ENCODE data around the gene JCAD. TPM values are rescaled to one million over a fixed set of nuclear protein-coding genes. Genes with fewer than 3 reads are reported as not detected.
"Not testable (repeated sequence)": the region's sequence is repeated elsewhere in the genome, so short reads cannot be mapped to it uniquely, and the experiment has no call there.

The JCAD gene
- total RNA-seq, 2 experiments from 2014 or later = not detected

DNA sequence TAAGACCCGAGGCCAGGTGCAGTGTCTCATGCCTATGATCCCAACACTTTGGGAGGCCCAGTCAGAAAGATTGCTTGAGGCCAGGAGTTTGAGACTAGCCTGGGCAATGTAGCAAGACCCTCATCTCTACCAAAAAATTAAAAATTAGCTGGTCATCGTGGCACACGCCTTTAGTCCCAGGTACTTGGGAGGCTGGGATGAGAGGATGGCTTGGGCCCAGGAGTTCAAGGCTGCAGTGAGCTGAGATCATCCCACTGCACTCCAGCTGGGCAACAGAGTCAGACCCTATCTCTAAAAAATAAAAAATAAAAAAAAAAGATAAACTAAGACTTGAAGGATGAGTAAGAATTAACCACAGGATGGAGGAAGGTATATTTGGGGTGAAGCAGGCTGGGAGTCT lies 77.9 kb downstream of the JCAD start:
- H3K4me1 Mint-ChIP-seq (ENCODE audit: low read depth) = no peaks in the 10 kb centered on the region
- TF ChIP-seq, protein P1, sequence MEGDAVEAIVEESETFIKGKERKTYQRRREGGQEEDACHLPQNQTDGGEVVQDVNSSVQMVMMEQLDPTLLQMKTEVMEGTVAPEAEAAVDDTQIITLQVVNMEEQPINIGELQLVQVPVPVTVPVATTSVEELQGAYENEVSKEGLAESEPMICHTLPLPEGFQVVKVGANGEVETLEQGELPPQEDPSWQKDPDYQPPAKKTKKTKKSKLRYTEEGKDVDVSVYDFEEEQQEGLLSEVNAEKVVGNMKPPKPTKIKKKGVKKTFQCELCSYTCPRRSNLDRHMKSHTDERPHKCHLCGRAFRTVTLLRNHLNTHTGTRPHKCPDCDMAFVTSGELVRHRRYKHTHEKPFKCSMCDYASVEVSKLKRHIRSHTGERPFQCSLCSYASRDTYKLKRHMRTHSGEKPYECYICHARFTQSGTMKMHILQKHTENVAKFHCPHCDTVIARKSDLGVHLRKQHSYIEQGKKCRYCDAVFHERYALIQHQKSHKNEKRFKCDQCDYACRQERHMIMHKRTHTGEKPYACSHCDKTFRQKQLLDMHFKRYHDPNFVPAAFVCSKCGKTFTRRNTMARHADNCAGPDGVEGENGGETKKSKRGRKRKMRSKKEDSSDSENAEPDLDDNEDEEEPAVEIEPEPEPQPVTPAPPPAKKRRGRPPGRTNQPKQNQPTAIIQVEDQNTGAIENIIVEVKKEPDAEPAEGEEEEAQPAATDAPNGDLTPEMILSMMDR (IDR thresholded peaks at IDR 0.05) = no peak
- H3K36me3 Mint-ChIP-seq (ENCODE audit: low read depth) = peaks cover 3% of the 10 kb centered on the region
- no peak overlapping the region for H3K27ac Mint-ChIP-seq
- H3K27me3 Mint-ChIP-seq = peaks cover 10% of the 10 kb centered on the region
- POLR2A ChIA-PET = no interaction called here
- DNase-seq = no peak
- no peak for ATAC-seq
- CTCF ChIA-PET = no interaction called here
- no peak overlapping the region for H3K4me3 Mint-ChIP-seq
- intact Hi-C loops (cut with micrococcal nuclease) = no loop called here
- peaks cover 13% of the 10 kb centered on the region for H3K9me3 Mint-ChIP-seq

DNA sequence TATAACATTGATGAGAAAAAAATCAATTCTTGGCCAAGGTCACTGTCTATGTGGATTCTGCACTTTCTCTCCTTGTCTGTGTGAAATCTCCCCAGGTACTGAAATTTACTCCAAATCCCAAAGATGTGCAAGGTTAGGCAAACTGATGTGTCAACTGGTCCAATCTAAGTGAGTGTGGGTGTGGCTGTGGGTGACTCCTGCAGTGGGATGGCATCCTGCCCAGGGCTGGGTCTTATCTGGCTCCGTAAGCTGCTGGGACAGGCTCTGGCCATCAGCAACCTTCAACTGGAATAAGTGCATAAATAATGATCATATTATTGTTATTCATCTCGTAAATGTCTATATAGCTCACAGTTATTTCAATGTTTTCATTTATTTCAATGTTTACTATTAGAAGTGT lies 79.3 kb downstream of the JCAD start:
- Mint-ChIP-seq H3K27ac (no peak overlapping the region), H3K4me3 (no peak overlapping the region), H3K9me3 (peaks cover 13% of the 10 kb centered on the region), H3K27me3 (peaks cover 5% of the 10 kb centered on the region), H3K36me3 (ENCODE audit: low read depth) (peaks cover 3% of the 10 kb centered on the region), H3K4me1 (ENCODE audit: low read depth) (no peaks in the 10 kb centered on the region)
- intact Hi-C loops (cut with micrococcal nuclease) = no loop called here
- CTCF ChIA-PET = no interaction called here
- TF ChIP-seq, protein P1 (IDR thresholded peaks at IDR 0.05) = no peak
- DNase-seq (no peak), ATAC-seq (no peak)
- POLR2A ChIA-PET = no interaction called here

DNA sequence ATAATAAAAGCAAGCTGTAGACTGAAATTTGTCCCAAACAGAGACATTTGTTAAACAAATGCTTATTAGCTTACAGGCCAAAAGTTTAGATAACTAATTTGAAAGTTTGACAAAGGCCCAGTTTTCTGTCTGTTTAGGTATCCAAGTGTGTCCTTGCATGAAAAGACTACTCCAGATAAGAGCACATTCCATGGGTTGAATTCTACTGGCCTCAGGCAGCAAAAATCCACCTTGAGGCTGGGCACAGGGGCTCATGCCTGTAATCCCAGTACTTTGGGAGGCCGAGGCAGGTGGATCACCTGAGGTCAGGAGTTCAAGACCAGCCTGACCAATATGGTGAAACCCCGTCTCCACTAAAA lies 80.0 kb downstream of the JCAD start:
- ATAC-seq; H3K36me3 Mint-ChIP-seq (ENCODE audit: low read depth); H3K4me3 Mint-ChIP-seq; intact Hi-C loops (cut with micrococcal nuclease); CTCF ChIA-PET; H3K27ac Mint-ChIP-seq; POLR2A ChIA-PET; H3K4me1 Mint-ChIP-seq (ENCODE audit: low read depth); DNase-seq; H3K27me3 Mint-ChIP-seq: not testable (repeated sequence)
- H3K9me3 Mint-ChIP-seq = peaks cover 13% of the 10 kb centered on the region

DNA sequence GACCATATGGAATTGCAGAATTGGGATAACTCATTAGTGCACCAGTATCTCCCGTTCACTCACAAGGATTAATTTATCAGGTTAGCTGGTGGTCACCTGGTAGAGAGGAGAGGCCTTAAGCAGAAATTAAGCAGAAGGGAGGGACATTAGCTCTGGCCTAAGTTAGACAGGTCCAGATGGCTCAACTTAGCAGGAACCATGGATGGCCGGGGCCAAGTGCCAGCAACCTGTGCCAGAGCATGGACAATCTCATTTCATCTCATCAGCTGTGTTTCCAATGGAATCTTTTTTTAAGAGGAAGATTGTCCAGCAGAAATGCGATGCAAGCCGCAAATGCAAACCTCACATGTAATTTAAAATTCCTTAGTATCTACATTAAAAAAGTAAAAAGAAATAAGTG lies 82.2 kb downstream of the JCAD start:
- Mint-ChIP-seq H3K27ac (no peak overlapping the region), H3K27me3 (peaks cover 5% of the 10 kb centered on the region), H3K4me3 (no peak overlapping the region), H3K9me3 (peaks cover 3% of the 10 kb centered on the region), H3K4me1 (ENCODE audit: low read depth) (no peaks in the 10 kb centered on the region), H3K36me3 (ENCODE audit: low read depth) (no peaks in the 10 kb centered on the region)
- POLR2A ChIA-PET = interaction anchor here (0.8 kb wide), 1 partner anchor 50 kb away, joined by 3 read pairs; no protein-coding TSS in a partner anchor
- intact Hi-C loops (cut with micrococcal nuclease) = no loop called here
- ATAC-seq (no peak), DNase-seq (no peak)
- CTCF ChIA-PET = interaction anchor here (0.7 to 0.9 kb wide), 2 partner anchors 22 to 321 kb away, joined by 3 read pairs; no protein-coding TSS in a partner anchor
- TF ChIP-seq, protein P1 (IDR thresholded peaks at IDR 0.05) = no peak

GRCh38 chr10:29976134-29976533 lies 83.3 kb downstream of the JCAD start:
- DNase-seq = no peak
- H3K36me3 Mint-ChIP-seq (ENCODE audit: low read depth) = no peaks in the 10 kb centered on the region
- TF ChIP-seq, protein P1 (IDR thresholded peaks at IDR 0.05) = no peak
- intact Hi-C loops (cut with micrococcal nuclease) = no loop called here
- H3K9me3 Mint-ChIP-seq = no peaks in the 10 kb centered on the region
- CTCF ChIA-PET = no interaction called here
- H3K27ac Mint-ChIP-seq = no peak overlapping the region
- ATAC-seq = no peak
- no peaks in the 10 kb centered on the region for H3K4me1 Mint-ChIP-seq (ENCODE audit: low read depth)
- H3K4me3 Mint-ChIP-seq = no peak overlapping the region
- H3K27me3 Mint-ChIP-seq = peaks cover 6% of the 10 kb centered on the region
- POLR2A ChIA-PET = no interaction called here

DNA sequence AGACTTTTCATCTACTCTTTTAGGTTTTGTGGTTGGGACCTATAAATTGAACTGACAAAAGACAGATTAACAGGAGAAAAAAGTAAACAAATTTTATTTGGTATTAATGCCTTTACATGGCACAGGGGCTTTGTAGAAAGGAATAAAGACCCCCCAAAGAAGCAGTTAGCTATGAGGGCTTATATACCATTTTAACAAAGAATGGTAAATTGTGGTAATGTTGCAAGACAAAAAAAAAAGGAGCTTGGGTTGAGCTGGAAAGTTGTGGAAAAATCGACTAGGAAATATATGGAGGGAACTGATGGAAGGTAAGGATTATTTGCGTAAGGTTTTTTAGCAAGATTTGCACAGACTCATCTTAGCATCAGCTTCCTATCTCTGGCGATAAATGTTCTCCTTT lies 84.6 kb downstream of the JCAD start:
- CTCF ChIA-PET = no interaction called here
- intact Hi-C loops (cut with micrococcal nuclease) = no loop called here
- H3K9me3 Mint-ChIP-seq = no peaks in the 10 kb centered on the region
- no peaks in the 10 kb centered on the region for H3K36me3 Mint-ChIP-seq (ENCODE audit: low read depth)
- no peak overlapping the region for H3K4me3 Mint-ChIP-seq
- POLR2A ChIA-PET = no interaction called here
- TF ChIP-seq, protein P1 (IDR thresholded peaks at IDR 0.05) = no peak
- no peaks in the 10 kb centered on the region for H3K4me1 Mint-ChIP-seq (ENCODE audit: low read depth)
- peaks cover 5% of the 10 kb centered on the region for H3K27me3 Mint-ChIP-seq
- H3K27ac Mint-ChIP-seq = no peak overlapping the region
- DNase-seq (no peak), ATAC-seq (no peak)
